ENCODE measurements around the gene GRIK2.

The GRIK2 gene

DNA sequence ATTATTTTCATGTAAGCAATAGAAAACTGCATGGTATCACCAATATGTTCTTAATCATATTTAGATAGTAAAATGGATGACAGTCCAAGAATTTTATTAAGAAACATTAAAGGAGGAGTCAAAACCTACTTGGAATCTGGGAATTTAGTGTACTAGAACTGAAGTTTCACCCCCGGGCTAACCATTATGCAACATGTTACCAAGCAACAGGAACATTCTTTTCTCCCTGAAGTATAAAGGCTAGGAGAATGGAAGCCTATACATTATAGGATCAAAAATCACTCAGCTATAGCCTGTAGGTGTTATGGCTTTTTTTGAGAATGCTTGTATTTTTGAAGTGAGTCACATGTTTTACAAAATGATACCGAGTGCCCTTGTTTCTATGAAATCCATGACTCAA is 538.3 kb downstream of the GRIK2 start:
- no peak for DNase-seq (ENCODE audit: low read depth)
- H3K4me3 ChIP-seq (ENCODE audit: low read depth, low read length) = no peak overlapping the region
- TF ChIP-seq, protein P1, sequence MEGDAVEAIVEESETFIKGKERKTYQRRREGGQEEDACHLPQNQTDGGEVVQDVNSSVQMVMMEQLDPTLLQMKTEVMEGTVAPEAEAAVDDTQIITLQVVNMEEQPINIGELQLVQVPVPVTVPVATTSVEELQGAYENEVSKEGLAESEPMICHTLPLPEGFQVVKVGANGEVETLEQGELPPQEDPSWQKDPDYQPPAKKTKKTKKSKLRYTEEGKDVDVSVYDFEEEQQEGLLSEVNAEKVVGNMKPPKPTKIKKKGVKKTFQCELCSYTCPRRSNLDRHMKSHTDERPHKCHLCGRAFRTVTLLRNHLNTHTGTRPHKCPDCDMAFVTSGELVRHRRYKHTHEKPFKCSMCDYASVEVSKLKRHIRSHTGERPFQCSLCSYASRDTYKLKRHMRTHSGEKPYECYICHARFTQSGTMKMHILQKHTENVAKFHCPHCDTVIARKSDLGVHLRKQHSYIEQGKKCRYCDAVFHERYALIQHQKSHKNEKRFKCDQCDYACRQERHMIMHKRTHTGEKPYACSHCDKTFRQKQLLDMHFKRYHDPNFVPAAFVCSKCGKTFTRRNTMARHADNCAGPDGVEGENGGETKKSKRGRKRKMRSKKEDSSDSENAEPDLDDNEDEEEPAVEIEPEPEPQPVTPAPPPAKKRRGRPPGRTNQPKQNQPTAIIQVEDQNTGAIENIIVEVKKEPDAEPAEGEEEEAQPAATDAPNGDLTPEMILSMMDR (IDR thresholded peaks at IDR 0.05; ENCODE audit: insufficient read depth, low read depth, low read length, missing control alignments) = no peak

- TF ChIP-seq, protein P1 (IDR thresholded peaks at IDR 0.05; ENCODE audit: insufficient read depth, low read depth, low read length, missing control alignments) = no peak
- no peak overlapping the region for H3K4me3 ChIP-seq (ENCODE audit: low read depth, low read length)
These were observed 539.2 kb downstream of the GRIK2 start for GRCh38 chr6:101932704-101933103.

DNA sequence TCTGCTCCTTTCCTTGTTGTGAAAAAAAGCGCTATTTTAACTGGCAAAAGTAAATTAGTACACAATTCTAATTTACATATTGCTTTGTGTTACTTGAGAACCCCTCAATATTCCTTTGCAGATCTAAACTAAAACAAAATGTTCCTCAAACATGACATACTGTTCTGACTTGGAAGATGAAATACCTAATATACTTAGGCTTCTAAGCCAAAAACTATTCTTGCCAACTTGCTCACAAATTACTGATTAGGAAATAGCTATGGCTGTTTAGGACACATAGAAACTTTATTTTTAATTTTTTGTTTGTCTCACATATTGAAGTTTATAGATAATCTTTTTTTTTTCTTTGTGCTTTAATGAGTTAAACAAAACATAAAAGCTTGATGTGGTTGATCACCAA is 542.2 kb downstream of the GRIK2 start:
- no peak for DNase-seq (ENCODE audit: low read depth)
- TF ChIP-seq, protein P1 (IDR thresholded peaks at IDR 0.05; ENCODE audit: insufficient read depth, low read depth, low read length, missing control alignments) = no peak
- H3K4me3 ChIP-seq (ENCODE audit: low read depth, low read length) = no peak overlapping the region

More at GRCh38 chr6:101932704-101933103, 539.2 kb downstream of the GRIK2 start:
- DNase-seq (ENCODE audit: low read depth) = no peak

DNA sequence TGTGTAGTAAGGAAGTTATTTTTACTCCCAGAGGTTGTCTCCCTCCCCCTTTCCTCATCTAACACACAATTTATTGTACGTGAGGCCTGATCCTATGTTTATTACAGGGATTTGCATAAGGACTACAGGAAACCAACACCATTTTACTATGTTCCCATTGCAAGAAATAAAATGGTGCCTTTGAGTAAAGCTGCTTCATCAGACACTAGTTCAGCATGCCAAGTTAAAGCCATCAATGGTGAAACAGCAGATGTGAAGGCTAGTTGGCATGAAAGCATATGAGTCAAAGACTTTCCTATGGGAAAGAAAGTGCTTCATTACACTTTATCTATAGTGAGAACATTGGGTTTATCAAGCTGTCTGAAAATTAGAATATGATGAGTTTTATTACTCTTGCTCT is 543.0 kb downstream of the GRIK2 start:
- TF ChIP-seq, protein P1 (IDR thresholded peaks at IDR 0.05; ENCODE audit: insufficient read depth, low read depth, low read length, missing control alignments) = no peak
- no peak overlapping the region for H3K4me3 ChIP-seq (ENCODE audit: low read depth, low read length)
- no peak for DNase-seq (ENCODE audit: low read depth)

DNA sequence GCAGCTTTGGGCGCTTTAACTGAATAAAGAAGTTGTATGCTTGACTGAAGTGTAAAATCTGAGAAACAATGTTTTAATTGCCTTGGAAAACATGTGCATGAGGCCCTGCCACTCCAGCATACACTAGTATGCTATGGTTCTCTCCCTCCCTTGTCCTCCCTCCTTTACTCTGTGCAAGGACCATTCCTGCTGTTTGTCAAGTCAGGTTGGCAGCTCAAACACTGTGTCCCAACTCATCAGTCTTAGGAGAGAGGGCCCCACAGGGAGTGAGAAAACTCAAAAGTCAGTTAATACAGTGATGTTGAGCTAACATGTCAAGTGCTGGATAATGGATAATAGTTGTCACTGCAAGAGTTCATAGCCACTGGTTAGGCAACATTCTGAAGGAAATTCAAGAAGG is 543.6 kb downstream of the GRIK2 start:
- H3K4me3 ChIP-seq (ENCODE audit: low read depth, low read length) = no peak overlapping the region
- DNase-seq (ENCODE audit: low read depth) = no peak
- TF ChIP-seq, protein P1 (IDR thresholded peaks at IDR 0.05; ENCODE audit: insufficient read depth, low read depth, low read length, missing control alignments) = no peak

GRCh38 chr6:101940391-101940790 is 546.9 kb downstream of the GRIK2 start:
- no peak overlapping the region for H3K4me3 ChIP-seq (ENCODE audit: low read depth, low read length)
- TF ChIP-seq, protein P1 (IDR thresholded peaks at IDR 0.05; ENCODE audit: insufficient read depth, low read depth, low read length, missing control alignments) = no peak
- no peak for DNase-seq (ENCODE audit: low read depth)

DNA sequence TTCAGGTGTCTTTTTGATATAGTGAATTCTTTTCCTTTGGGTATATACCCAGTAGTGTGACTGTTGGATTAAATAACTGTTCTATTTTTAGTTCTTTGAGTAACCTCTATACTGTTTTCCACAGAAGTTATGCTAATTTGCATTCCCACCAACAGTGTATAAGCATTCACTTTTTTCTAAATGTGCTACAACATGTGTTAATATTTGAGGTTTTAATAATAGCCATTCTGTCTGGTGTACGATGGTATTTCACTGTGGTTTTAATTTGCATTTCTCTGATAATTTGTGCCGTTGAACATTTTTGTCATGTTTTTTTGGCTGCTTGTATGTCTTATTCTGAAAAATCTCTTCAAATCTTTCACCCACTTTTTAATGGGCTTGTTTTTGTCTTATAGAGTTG is 563.5 kb downstream of the GRIK2 start:
- TF ChIP-seq, protein P1 (IDR thresholded peaks at IDR 0.05; ENCODE audit: insufficient read depth, low read depth, low read length, missing control alignments) = no peak
- H3K4me3 ChIP-seq (ENCODE audit: low read depth, low read length) = no peak overlapping the region
- DNase-seq (ENCODE audit: low read depth) = no peak
